ENCODE measurements around the gene CNOT11. TPM values are rescaled to one million over a fixed set of nuclear protein-coding genes. Genes with fewer than 3 reads are reported as not detected.
A peak's percentile ranks its signal among the peaks of the same experiment; 100 is the strongest.

Gene CNOT11
- total RNA-seq, result 10 to 100 TPM; 19.7 to 31.2 (median 21.6) TPM

DNA sequence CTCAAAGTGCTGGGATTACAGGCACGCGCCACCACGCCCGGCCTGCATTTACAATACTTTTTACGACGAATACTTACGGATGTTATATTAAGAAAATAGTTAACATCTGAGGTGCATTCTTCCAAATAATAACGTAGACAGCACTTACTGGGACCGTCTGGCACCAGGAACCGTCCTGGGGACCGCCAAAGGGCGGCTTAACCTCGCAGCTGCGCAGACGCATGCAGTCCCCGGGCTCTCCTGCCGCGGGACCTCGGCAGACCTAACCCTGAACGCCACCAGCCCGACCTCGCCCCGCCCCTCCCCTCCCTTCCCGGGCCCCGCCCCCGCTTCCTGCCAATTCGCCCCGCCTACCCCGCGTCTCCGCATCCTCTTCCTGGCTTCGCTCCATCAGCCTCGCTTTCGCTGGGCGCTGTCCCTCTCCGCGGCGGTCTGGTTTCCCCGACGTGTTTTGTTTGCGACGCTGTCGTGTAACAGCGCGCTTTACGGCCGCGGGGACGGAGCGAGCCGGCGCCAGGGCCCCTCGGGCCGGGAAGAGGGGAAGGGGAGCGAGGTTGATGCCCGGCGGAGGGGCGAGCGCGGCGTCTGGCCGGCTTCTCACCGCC, at the start of gene CNOT11:
CNOT11 (plus strand) TSS at position 479 of the 605 bp plus-strand sequence; CDS start at position 558, 79 bp downstream.
- DNase-seq, result peak; percentile 99 to 100
- intact Hi-C loops (cut with DNase I; ENCODE audit: low total_unique reads), result no loop called here
- peak; percentile 65 to 76 for TF ChIP-seq POLR2A (IDR thresholded peaks at IDR 0.05)
- TF ChIP-seq, protein P1, sequence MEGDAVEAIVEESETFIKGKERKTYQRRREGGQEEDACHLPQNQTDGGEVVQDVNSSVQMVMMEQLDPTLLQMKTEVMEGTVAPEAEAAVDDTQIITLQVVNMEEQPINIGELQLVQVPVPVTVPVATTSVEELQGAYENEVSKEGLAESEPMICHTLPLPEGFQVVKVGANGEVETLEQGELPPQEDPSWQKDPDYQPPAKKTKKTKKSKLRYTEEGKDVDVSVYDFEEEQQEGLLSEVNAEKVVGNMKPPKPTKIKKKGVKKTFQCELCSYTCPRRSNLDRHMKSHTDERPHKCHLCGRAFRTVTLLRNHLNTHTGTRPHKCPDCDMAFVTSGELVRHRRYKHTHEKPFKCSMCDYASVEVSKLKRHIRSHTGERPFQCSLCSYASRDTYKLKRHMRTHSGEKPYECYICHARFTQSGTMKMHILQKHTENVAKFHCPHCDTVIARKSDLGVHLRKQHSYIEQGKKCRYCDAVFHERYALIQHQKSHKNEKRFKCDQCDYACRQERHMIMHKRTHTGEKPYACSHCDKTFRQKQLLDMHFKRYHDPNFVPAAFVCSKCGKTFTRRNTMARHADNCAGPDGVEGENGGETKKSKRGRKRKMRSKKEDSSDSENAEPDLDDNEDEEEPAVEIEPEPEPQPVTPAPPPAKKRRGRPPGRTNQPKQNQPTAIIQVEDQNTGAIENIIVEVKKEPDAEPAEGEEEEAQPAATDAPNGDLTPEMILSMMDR (IDR thresholded peaks at IDR 0.05), result peak in 3 of 4 experiments; percentile 10 to 20 (median 16)
- Histone ChIP-seq H3K4me1 (peaks cover 7 to 8% of the 10 kb centered on the region in 2 donors), H3K9me3 (no peaks in the 10 kb centered on the region), H3K27ac (peak within 1 kb of the TSS; percentile 81 to 88), H3K36me3 (no peaks in the 10 kb centered on the region), H3K27me3 (no peaks in the 10 kb centered on the region), H3K4me3 (peak within 1 kb of the TSS; percentile 62 to 86)

DNA sequence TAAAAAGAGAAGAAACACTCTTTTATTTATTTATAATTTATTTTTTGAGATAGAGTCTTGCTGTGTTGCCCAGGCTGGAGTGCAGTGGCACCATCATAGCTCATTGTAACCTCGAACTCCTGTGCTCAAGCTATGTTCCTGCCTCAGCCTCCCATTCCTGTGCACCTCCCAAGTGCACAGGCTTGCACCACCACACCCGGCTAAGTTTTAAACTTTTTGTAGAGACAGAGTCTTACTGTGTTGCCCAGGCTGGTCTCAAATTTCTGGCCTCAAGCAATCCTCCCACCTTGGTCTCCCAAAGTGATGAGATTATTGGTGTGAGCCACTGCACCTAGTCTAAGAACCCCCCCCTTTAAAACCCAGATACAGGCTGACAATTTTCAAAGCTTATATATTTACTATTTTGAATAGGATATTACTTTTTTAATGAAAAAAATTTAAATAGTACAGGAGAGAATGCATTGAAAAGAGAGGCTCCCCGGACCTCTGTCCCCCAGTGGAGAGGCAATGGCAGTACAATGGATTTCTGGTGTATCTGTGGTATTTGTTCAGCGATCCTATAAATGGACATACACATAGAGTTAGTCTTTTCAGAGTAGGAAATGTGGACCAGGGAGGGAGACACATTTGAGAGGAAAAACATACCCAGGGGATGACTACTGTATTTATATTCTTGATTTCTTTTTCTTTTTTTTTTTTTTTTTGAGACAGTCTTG, 48.1 kb upstream of the CNOT11 start:
- Histone ChIP-seq H3K36me3 (no peaks in the 10 kb centered on the region), H3K9me3 (no peaks in the 10 kb centered on the region), H3K4me1 (no peaks in the 10 kb centered on the region), H3K4me3 (no peak overlapping the region), H3K27me3 (no peaks in the 10 kb centered on the region), H3K27ac (no peak overlapping the region)
- no peak for DNase-seq
- no peak for TF ChIP-seq POLR2A (IDR thresholded peaks at IDR 0.05)
- TF ChIP-seq, protein P1 (IDR thresholded peaks at IDR 0.05), result peak in 1 of 4 experiments; percentile 15
- intact Hi-C loops (cut with DNase I; ENCODE audit: low total_unique reads), result no loop called here

DNA sequence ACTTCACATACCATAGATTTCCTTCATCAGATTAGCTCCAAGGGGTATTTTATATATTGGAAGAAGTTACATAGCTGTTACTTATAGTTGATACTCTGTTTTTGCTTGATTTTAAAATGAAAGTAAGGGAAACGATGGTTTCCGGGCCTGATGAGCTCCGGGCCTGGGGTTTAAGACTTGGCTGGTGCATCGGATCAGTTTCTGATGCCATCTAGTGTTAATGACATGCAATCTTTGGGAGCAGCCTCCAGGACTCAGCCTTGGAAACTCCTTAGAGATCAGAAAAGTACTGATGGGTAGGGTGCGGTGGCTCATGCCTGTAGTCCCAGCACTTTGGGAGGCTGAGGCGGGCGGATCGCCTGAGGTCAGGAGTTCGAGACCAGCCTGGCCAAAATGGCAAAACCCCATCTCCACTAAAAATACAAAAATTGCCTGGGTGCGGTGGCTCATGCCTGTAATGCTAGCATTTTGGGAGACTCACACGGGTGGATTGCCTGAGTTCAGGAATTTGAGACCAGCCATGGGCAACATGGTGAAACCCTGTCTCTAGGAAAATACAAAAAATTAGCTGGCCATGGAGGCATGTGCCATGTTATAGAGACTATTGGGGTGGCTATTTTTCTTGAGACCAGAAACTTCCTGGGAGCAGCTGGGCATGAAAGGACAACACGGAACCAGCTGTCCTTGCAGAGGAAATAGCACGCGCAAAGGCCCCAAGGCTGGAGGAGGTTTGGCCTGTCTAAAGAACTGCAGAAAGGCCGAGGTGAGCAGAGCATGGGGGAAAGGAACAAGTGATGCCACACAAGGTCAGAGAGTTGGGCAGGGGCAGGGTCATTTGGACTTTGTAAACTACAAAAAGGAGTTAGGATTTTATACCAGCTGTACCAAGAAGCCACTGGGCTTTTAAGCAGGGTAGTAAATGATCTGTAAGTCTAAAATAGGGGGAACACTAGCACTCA, 46.9 kb upstream of the CNOT11 start:
- DNase-seq, result peak; percentile 45 to 49
- TF ChIP-seq, protein P1 (IDR thresholded peaks at IDR 0.05), result peak; percentile 40 to 58 (median 50)
- TF ChIP-seq POLR2A (IDR thresholded peaks at IDR 0.05), result no peak
- H3K27me3 ChIP-seq, result no peaks in the 10 kb centered on the region
- intact Hi-C loops (cut with DNase I; ENCODE audit: low total_unique reads), result no loop called here
- peaks cover 0 to 3% of the 10 kb centered on the region in 2 donors for H3K9me3 ChIP-seq
- no peaks in the 10 kb centered on the region for H3K4me1 ChIP-seq
- no peaks in the 10 kb centered on the region for H3K36me3 ChIP-seq
- no peak overlapping the region for H3K4me3 ChIP-seq
- no peak overlapping the region for H3K27ac ChIP-seq

DNA sequence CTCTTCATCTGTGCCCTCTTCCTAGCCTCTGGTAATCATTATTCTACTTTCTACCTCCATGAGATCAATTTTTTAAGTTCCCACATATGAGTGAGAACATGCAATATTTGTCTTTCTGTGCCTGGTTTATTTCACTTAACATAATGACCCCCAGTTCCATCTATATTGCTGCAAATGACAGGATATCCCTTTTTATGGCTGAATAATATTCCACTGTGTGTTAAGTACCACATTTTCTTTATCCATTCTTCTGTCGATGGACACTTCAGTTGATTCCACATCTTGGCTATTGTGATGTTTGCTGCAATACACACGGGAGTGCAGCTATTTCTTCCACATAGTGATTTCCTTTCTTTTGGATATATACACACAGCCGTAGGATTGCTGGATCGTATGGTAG, 43.9 kb upstream of the CNOT11 start:
- no peak for DNase-seq
- Histone ChIP-seq H3K27me3 (no peaks in the 10 kb centered on the region), H3K9me3 (peaks cover 0 to 3% of the 10 kb centered on the region in 2 donors), H3K4me3 (no peak overlapping the region), H3K27ac (no peak overlapping the region), H3K4me1 (no peaks in the 10 kb centered on the region), H3K36me3 (no peaks in the 10 kb centered on the region)
- no peak for TF ChIP-seq POLR2A (IDR thresholded peaks at IDR 0.05)
- TF ChIP-seq, protein P1 (IDR thresholded peaks at IDR 0.05), result no peak
- intact Hi-C loops (cut with DNase I; ENCODE audit: low total_unique reads), result no loop called here

All from uterus (tissue), 4 donors.